Measurements from ENCODE around the gene DGKE.

GRCh38 chr17:56913353-56913866, 79.5 kb downstream of the DGKE start:
- TF ChIP-seq, protein P1, sequence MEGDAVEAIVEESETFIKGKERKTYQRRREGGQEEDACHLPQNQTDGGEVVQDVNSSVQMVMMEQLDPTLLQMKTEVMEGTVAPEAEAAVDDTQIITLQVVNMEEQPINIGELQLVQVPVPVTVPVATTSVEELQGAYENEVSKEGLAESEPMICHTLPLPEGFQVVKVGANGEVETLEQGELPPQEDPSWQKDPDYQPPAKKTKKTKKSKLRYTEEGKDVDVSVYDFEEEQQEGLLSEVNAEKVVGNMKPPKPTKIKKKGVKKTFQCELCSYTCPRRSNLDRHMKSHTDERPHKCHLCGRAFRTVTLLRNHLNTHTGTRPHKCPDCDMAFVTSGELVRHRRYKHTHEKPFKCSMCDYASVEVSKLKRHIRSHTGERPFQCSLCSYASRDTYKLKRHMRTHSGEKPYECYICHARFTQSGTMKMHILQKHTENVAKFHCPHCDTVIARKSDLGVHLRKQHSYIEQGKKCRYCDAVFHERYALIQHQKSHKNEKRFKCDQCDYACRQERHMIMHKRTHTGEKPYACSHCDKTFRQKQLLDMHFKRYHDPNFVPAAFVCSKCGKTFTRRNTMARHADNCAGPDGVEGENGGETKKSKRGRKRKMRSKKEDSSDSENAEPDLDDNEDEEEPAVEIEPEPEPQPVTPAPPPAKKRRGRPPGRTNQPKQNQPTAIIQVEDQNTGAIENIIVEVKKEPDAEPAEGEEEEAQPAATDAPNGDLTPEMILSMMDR (IDR thresholded peaks at IDR 0.05; ENCODE audit: low read length) = no peak
- TF ChIP-seq EZH2 (IDR thresholded peaks at IDR 0.05; ENCODE audit: borderline replicate concordance, low read length) = no peak

Data from OCI-LY1 (cell line).